GM23338 (cell line): ENCODE results near the gene LRMDA. TPM values are rescaled to one million over a fixed set of nuclear protein-coding genes. Genes with fewer than 3 reads are reported as not detected.

Experiments used
- ATAC-seq: fragments of 200-7000 bp; cut with Tn5 transposase; 3 replicates; pipeline ENCODE4 v1.9.1; 2020
- DNase-seq: peaks from one replicate; pipeline ENCODE4 v3.0.0-alpha.2; 2015; ENCODE audit warnings: low spot score
- H2AFZ ChIP-seq: fragments of 200-600 bp; sonication (generic); 2 replicates; pipeline ENCODE4 v1.8.0; 2016; ENCODE audit warnings: antibody characterized with exemption, mild to moderate bottlenecking, moderate library complexity
- H3F3A ChIP-seq: fragments of 200-600 bp; sonication (generic); replicated peaks from 2 replicates; pipeline ENCODE4 v1.8.0; 2017; ENCODE audit warnings: antibody characterized with exemption, mixed run types, low read depth
- H3K27ac ChIP-seq: fragments of 200-600 bp; sonication (generic); 2 replicates; pipeline ENCODE4 v1.6.1; 2016; ENCODE audit warnings: low read depth
- H3K27me3 ChIP-seq: fragments of 200-600 bp; sonication (generic); 2 replicates; pipeline ENCODE4 v1.8.0; 2016; ENCODE audit warnings: mild to moderate bottlenecking, mixed run types, moderate library complexity; ENCODE audit not compliant: insufficient read depth
- H3K36me3 ChIP-seq: fragments of 200-600 bp; sonication (generic); 2 replicates; pipeline ENCODE4 v1.8.0; 2016; ENCODE audit warnings: mild to moderate bottlenecking; ENCODE audit not compliant: insufficient read depth
- H3K4me1 ChIP-seq: fragments of 200-600 bp; sonication (generic); 2 replicates; pipeline ENCODE4 v1.8.0; 2016; ENCODE audit warnings: mild to moderate bottlenecking, moderate library complexity; ENCODE audit not compliant: insufficient read depth
- H3K4me2 ChIP-seq: fragments of 200-600 bp; sonication (generic); 2 replicates; pipeline ENCODE4 v1.7.1; 2017; ENCODE audit warnings: mixed run types
- H3K4me3 ChIP-seq: fragments of 200-600 bp; sonication (generic); 2 replicates; pipeline ENCODE4 v1.6.1; 2016; ENCODE audit warnings: mixed run types
- H3K79me2 ChIP-seq: fragments of 200-600 bp; sonication (generic); replicated peaks from 2 replicates; pipeline ENCODE4 v1.8.0; 2017; ENCODE audit warnings: mild to moderate bottlenecking; ENCODE audit not compliant: insufficient read depth
- H3K9me2 ChIP-seq: fragments of 200-600 bp; sonication (generic); 2 replicates; pipeline ENCODE4 v1.8.0; 2017; ENCODE audit not compliant: insufficient read depth
- H4K20me1 ChIP-seq: fragments of 200-600 bp; sonication (generic); replicated peaks from 2 replicates; pipeline ENCODE4 v1.8.0; 2017; ENCODE audit warnings: mild to moderate bottlenecking; ENCODE audit not compliant: insufficient read depth
- H3K27ac Mint-ChIP-seq: 2 replicates; pipeline ENCODE4 v1.8.0; 2020; ENCODE audit warnings: inconsistent platforms, mild to moderate bottlenecking, moderate library complexity, mixed read lengths
- H3K27me3 Mint-ChIP-seq: 3 replicates; pipeline ENCODE4 v1.8.0; 2022; ENCODE audit warnings: low read depth, mild to moderate bottlenecking, moderate library complexity, mixed read lengths, inconsistent platforms; ENCODE audit not compliant: insufficient read depth, poor library complexity
- H3K36me3 Mint-ChIP-seq: 3 replicates; pipeline ENCODE4 v1.8.0; 2021; ENCODE audit warnings: low read depth, mild to moderate bottlenecking, inconsistent platforms, moderate library complexity, mixed read lengths
- H3K4me1 Mint-ChIP-seq: 3 replicates; pipeline ENCODE4 v1.8.0; 2020; ENCODE audit warnings: mild to moderate bottlenecking, inconsistent platforms, mixed read lengths
- H3K4me3 Mint-ChIP-seq: 3 replicates; pipeline ENCODE4 v1.8.0; 2021; ENCODE audit warnings: moderate library complexity, mild to moderate bottlenecking, inconsistent platforms, mixed read lengths
- H3K9me3 Mint-ChIP-seq: 3 replicates; pipeline ENCODE4 v1.8.0; 2020; ENCODE audit warnings: moderate library complexity, mild to moderate bottlenecking, inconsistent platforms, mixed read lengths
- CREB1 ChIP-seq: fragments of 250-450 bp; sonication (Bioruptor Pico); IDR thresholded peaks from 2 replicates; pipeline ENCODE4 v1.5.0; 2020; ENCODE audit warnings: low read depth, mild to moderate bottlenecking, moderate library complexity
- EZH2 ChIP-seq: fragments of 200-600 bp; sonication (generic); IDR thresholded peaks from one replicate; pipeline ENCODE4 v1.8.0; 2017; ENCODE audit warnings: antibody characterized with exemption, mild to moderate bottlenecking, low read depth; ENCODE audit not compliant: unreplicated experiment
- JUNB ChIP-seq: IDR thresholded peaks from one replicate; pipeline ENCODE4 v1.6.1; 2016; ENCODE audit warnings: antibody characterized with exemption; ENCODE audit not compliant: unreplicated experiment
- polyA plus RNA-seq: library from polyadenylated mRNA; unstranded; fragments of >200 nt; fragmentation: Nextera tagmentation; extraction: Ambion mirVana; gene quantifications from 2 replicates; pipeline ENCODE4 v1.2.1, GENCODE V29; 2016
- total RNA-seq: library from RNA; depleted of rRNA; stranded (reverse); fragments of >200 nt; shearing (Covaris generic); gene quantifications from 2 replicates; pipeline ENCODE4 v1.2.3, GENCODE V29; 2014
- TF ChIP-seq, protein P1 (sequence below), 2 experiments: fragments of 200-600 bp in 1 of 2; sonication (generic) in 1 of 2; conservative IDR thresholded peaks; 2 replicates each; pipeline versions ENCODE4 v1.5.1 to v1.6.1; 2016 to 2017; ENCODE audit warnings: antibody characterized with exemption in 2 of 2, low read depth in 2 of 2, mild to moderate bottlenecking in 2 of 2, moderate library complexity in 1 of 2
- TF ChIP-seq, protein P2 (sequence below): fragments of 250-450 bp; sonication (Bioruptor Pico); IDR thresholded peaks from 2 replicates; pipeline ENCODE4 v1.5.0; 2020; ENCODE audit warnings: mild to moderate bottlenecking, moderate library complexity

LRMDA gene
- total and polyA plus RNA-seq, 2 experiments from 2014 or later = 0.90 to 1.8 TPM

DNA sequence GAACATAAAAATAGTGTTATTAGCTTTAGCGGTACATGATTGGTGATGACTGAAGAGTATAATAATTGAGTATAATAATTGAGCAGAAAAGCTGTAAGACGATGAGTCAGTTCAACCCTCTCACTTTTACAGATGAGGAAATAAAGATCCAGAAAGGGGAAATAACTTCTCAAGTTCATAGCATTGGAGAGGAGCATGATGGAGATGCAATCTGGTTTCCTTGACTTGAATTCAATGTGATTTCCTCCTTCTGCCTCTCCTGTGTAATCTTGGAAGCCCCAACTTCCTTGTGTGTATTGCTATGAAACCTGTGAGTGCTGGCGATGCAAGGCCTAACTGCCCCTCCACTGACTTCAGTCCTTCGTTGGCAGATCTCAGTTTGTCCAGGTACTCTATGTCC lies 265.1 kb downstream of the LRMDA start:
- Histone ChIP-seq H3K27me3 (no peaks in the 10 kb centered on the region), H4K20me1 (no peaks in the 10 kb centered on the region), H3K4me2 (no peak overlapping the region), H3K4me3 (no peak overlapping the region), H3K36me3 (no peaks in the 10 kb centered on the region), H3F3A (no peaks in the 10 kb centered on the region), H3K79me2 (no peaks in the 10 kb centered on the region), H2AFZ (no peak overlapping the region), H3K4me1 (no peaks in the 10 kb centered on the region), H3K27ac (no peak overlapping the region), H3K9me2 (peaks cover 3% of the 10 kb centered on the region; the same call in 1 of the 2 replicates)
- Mint-ChIP-seq H3K4me3 (no peak overlapping the region), H3K4me1 (no peaks in the 10 kb centered on the region), H3K9me3 (no peaks in the 10 kb centered on the region; the same call in 1 of the 3 replicates), H3K36me3 (no peaks in the 10 kb centered on the region), H3K27me3 (no peaks in the 10 kb centered on the region), H3K27ac (no peak overlapping the region)
- no peak for TF ChIP-seq EZH2
- TF ChIP-seq, protein P1, sequence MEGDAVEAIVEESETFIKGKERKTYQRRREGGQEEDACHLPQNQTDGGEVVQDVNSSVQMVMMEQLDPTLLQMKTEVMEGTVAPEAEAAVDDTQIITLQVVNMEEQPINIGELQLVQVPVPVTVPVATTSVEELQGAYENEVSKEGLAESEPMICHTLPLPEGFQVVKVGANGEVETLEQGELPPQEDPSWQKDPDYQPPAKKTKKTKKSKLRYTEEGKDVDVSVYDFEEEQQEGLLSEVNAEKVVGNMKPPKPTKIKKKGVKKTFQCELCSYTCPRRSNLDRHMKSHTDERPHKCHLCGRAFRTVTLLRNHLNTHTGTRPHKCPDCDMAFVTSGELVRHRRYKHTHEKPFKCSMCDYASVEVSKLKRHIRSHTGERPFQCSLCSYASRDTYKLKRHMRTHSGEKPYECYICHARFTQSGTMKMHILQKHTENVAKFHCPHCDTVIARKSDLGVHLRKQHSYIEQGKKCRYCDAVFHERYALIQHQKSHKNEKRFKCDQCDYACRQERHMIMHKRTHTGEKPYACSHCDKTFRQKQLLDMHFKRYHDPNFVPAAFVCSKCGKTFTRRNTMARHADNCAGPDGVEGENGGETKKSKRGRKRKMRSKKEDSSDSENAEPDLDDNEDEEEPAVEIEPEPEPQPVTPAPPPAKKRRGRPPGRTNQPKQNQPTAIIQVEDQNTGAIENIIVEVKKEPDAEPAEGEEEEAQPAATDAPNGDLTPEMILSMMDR (conservative IDR thresholded peaks at IDR 0.05; ENCODE audit: low read depth in 2 of 2) = no peak
- TF ChIP-seq JUNB = no peak
- TF ChIP-seq, protein P2, sequence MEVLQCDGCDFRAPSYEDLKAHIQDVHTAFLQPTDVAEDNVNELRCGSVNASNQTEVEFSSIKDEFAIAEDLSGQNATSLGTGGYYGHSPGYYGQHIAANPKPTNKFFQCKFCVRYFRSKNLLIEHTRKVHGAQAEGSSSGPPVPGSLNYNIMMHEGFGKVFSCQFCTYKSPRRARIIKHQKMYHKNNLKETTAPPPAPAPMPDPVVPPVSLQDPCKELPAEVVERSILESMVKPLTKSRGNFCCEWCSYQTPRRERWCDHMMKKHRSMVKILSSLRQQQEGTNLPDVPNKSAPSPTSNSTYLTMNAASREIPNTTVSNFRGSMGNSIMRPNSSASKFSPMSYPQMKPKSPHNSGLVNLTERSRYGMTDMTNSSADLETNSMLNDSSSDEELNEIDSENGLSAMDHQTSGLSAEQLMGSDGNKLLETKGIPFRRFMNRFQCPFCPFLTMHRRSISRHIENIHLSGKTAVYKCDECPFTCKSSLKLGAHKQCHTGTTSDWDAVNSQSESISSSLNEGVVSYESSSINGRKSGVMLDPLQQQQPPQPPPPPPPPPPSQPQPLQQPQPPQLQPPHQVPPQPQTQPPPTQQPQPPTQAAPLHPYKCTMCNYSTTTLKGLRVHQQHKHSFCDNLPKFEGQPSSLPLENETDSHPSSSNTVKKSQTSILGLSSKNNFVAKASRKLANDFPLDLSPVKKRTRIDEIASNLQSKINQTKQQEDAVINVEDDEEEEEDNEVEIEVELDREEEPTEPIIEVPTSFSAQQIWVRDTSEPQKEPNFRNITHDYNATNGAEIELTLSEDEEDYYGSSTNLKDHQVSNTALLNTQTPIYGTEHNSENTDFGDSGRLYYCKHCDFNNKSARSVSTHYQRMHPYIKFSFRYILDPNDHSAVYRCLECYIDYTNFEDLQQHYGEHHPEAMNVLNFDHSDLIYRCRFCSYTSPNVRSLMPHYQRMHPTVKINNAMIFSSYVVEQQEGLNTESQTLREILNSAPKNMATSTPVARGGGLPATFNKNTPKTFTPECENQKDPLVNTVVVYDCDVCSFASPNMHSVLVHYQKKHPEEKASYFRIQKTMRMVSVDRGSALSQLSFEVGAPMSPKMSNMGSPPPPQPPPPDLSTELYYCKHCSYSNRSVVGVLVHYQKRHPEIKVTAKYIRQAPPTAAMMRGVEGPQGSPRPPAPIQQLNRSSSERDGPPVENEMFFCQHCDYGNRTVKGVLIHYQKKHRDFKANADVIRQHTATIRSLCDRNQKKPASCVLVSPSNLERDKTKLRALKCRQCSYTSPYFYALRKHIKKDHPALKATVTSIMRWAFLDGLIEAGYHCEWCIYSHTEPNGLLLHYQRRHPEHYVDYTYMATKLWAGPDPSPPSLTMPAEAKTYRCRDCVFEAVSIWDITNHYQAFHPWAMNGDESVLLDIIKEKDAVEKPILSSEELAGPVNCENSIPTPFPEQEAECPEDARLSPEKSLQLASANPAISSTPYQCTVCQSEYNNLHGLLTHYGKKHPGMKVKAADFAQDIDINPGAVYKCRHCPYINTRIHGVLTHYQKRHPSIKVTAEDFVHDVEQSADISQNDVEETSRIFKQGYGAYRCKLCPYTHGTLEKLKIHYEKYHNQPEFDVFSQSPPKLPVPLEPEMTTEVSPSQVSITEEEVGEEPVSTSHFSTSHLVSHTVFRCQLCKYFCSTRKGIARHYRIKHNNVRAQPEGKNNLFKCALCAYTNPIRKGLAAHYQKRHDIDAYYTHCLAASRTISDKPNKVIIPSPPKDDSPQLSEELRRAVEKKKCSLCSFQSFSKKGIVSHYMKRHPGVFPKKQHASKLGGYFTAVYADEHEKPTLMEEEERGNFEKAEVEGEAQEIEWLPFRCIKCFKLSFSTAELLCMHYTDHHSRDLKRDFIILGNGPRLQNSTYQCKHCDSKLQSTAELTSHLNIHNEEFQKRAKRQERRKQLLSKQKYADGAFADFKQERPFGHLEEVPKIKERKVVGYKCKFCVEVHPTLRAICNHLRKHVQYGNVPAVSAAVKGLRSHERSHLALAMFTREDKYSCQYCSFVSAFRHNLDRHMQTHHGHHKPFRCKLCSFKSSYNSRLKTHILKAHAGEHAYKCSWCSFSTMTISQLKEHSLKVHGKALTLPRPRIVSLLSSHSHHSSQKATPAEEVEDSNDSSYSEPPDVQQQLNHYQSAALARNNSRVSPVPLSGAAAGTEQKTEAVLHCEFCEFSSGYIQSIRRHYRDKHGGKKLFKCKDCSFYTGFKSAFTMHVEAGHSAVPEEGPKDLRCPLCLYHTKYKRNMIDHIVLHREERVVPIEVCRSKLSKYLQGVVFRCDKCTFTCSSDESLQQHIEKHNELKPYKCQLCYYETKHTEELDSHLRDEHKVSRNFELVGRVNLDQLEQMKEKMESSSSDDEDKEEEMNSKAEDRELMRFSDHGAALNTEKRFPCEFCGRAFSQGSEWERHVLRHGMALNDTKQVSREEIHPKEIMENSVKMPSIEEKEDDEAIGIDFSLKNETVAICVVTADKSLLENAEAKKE (CRISPR knock-in tag) = no peak
- TF ChIP-seq CREB1 = no peak
- ATAC-seq (no peak), DNase-seq (no peak)
